T-helper 17 cell (primary cell): ENCODE measurements around the gene FOSL2. TPM values are rescaled to one million over a fixed set of nuclear protein-coding genes. Genes with fewer than 3 reads are reported as not detected.
A peak's percentile ranks its signal among the peaks of the same experiment; 100 is the strongest.
"Not testable (repeated sequence)": the region's sequence is repeated elsewhere in the genome, so short reads cannot be mapped to it uniquely, and the experiment has no call there.

Experiments
- ATAC-seq: fragments of 150-1000 bp; cut with Tn5 transposase; 2 replicates; pipeline ENCODE4 v1.10.0; 2021; ENCODE audit warnings: mild to moderate bottlenecking, moderate library complexity
- DNase-seq, 3 donors: peaks; one replicate each; pipeline versions ENCODE4 v3.0.0 to v3.0.0-alpha.2; 2020 to 2021
- H3K9me3 ChIP-seq: one replicate; pipeline ENCODE4 v1.7.0; 2013; ENCODE audit warnings: low read length, mild to moderate bottlenecking; ENCODE audit not compliant: control insufficient read depth, poor library complexity, severe bottlenecking
- H3K27ac Mint-ChIP-seq: one replicate; pipeline ENCODE4 v1.8.0; 2022; ENCODE audit warnings: mild to moderate bottlenecking, moderate library complexity, mixed read lengths
- H3K27me3 Mint-ChIP-seq: one replicate; pipeline ENCODE4 v1.8.0; 2022; ENCODE audit warnings: mixed read lengths
- H3K36me3 Mint-ChIP-seq: one replicate; pipeline ENCODE4 v1.8.0; 2022; ENCODE audit warnings: low read depth, mixed read lengths
- H3K4me1 Mint-ChIP-seq: one replicate; pipeline ENCODE4 v1.8.0; 2022; ENCODE audit warnings: mild to moderate bottlenecking, mixed read lengths
- H3K4me3 Mint-ChIP-seq: one replicate; pipeline ENCODE4 v1.8.0; 2022; ENCODE audit warnings: mild to moderate bottlenecking, moderate library complexity, mixed read lengths
- total RNA-seq, 4 donors: library from RNA in 2 of 4; stranded (reverse) in 2 of 4; gene quantifications; one replicate each; pipeline ENCODE4 v1.2.3 and lab custom pipeline; 2022 to 2026

FOSL2 gene
- total RNA-seq, 2 donors from 2014 or later: 114 to 153 TPM

DNA sequence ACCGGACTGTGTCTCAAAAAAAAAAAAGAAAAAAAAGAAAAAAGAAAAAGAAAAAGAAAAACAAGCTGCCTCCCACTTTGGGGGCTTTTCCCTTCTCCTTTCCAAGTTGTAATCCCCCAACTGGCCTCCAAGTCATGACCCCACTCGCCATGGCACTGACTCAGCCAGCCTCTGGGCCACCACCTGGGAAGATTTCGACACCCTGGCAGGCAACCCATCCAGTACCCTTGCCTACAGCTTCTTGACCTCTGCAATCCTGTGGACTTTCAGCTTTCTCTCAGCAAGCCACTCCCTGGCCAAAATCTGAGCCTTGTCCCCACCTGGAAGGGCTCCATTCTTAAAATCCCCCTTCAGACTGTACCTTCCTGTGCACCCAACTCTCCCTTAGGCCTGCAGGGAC, 22.3 kb upstream of the FOSL2 start:
- peaks cover 43% of the 10 kb centered on the region for H3K4me1 Mint-ChIP-seq
- no peaks in the 10 kb centered on the region for H3K27me3 Mint-ChIP-seq
- H3K27ac Mint-ChIP-seq: no peak overlapping the region
- H3K36me3 Mint-ChIP-seq: no peaks in the 10 kb centered on the region
- no peak for DNase-seq
- no peak for ATAC-seq
- H3K9me3 ChIP-seq: no peaks in the 10 kb centered on the region
- no peak overlapping the region for H3K4me3 Mint-ChIP-seq

DNA sequence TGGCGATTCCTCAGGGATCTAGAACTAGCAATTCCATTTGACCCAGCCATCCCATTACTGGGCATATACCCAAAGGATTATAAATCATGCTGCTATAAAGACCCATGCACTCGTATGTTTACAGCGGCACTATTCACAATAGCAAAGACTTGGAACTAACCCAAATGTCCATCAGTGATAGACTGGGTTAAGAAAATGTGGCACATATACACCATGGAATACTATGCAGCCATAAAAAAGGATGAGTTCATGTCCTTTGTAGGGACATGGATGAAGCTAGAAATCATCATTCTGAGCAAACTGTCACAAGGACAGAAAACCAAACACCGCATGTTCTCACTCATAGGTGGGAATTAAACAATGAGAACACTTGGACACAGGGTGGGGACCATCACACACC, 20.9 kb upstream of the FOSL2 start:
- not testable (repeated sequence) for DNase-seq, H3K4me3 Mint-ChIP-seq, H3K27me3 Mint-ChIP-seq, H3K9me3 ChIP-seq, ATAC-seq, H3K36me3 Mint-ChIP-seq, H3K27ac Mint-ChIP-seq
- peaks cover 37% of the 10 kb centered on the region for H3K4me1 Mint-ChIP-seq

DNA sequence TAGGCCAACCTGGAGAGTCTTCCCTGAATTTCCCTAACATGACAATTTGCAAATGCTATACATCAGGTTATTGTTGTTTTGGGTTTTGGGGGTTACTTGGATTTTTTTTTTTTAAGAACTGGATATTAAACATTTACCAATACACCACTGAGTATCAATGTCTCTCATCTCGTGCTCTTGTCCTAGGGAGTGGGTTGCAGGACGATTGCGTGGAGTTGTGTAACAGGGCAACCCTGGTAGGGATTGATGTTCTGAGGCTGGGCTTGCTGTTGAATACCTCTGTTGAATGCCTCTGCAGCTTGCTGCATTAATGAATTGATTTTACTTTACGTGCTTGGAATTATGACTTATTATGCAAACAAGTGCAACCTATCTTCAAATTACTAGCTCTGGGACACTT, 18.8 kb upstream of the FOSL2 start:
- H3K4me1 Mint-ChIP-seq: peaks cover 24% of the 10 kb centered on the region
- peak overlapping the region; percentile 16 for H3K27ac Mint-ChIP-seq
- no peak for DNase-seq
- ATAC-seq: no peak
- no peaks in the 10 kb centered on the region for H3K27me3 Mint-ChIP-seq
- H3K4me3 Mint-ChIP-seq: no peak overlapping the region
- no peaks in the 10 kb centered on the region for H3K9me3 ChIP-seq
- no peaks in the 10 kb centered on the region for H3K36me3 Mint-ChIP-seq

DNA sequence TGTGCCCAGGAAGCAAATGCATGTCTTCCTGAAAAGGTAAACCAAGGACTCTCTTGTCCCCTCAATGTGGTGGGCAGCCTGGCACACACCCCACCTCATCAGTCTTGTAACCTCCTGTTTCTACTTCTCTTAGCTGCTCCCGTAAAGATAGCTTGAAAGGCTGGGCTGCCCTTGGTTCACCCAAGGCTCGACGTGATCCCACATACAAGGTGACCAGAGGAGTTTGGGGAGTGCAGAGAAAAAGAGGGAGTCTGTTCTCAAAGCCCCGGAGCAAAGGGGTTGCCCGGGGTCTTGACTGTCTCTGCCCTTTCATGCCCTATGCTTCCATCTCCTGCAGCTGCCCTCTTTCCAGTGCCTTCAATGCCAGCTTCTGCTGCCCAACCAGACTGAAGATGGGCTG, 18.3 kb upstream of the FOSL2 start:
- H3K27ac Mint-ChIP-seq: peak overlapping the region; percentile 16
- DNase-seq (no peak), ATAC-seq (no peak)
- H3K4me1 Mint-ChIP-seq: peaks cover 26% of the 10 kb centered on the region
- no peaks in the 10 kb centered on the region for H3K9me3 ChIP-seq
- H3K27me3 Mint-ChIP-seq: no peaks in the 10 kb centered on the region
- H3K4me3 Mint-ChIP-seq: no peak overlapping the region
- no peaks in the 10 kb centered on the region for H3K36me3 Mint-ChIP-seq

DNA sequence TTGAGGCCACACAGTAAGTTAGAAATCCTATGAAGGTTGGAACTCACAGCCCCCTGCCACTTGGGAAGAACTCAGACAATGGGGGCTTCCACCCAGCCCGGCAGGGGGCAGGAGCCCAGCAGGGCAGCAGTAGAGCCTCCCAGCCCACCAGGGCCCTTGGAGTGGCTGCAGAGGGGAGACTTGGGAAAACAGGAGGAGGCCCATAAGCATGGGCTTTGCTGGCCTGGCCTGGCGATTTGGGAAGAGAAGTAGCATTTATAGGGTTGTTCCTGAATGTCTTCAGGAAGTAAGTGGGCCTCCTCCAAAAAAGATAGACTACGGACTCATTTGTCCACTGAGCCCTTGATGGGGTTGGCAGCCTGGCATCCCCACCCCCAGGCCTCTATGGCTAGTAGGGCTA, 17.4 kb upstream of the FOSL2 start:
- H3K4me1 Mint-ChIP-seq: peaks cover 30% of the 10 kb centered on the region
- DNase-seq (no peak), ATAC-seq (no peak)
- no peaks in the 10 kb centered on the region for H3K27me3 Mint-ChIP-seq
- no peaks in the 10 kb centered on the region for H3K36me3 Mint-ChIP-seq
- no peak overlapping the region for H3K4me3 Mint-ChIP-seq
- H3K9me3 ChIP-seq: no peaks in the 10 kb centered on the region
- H3K27ac Mint-ChIP-seq: no peak overlapping the region

DNA sequence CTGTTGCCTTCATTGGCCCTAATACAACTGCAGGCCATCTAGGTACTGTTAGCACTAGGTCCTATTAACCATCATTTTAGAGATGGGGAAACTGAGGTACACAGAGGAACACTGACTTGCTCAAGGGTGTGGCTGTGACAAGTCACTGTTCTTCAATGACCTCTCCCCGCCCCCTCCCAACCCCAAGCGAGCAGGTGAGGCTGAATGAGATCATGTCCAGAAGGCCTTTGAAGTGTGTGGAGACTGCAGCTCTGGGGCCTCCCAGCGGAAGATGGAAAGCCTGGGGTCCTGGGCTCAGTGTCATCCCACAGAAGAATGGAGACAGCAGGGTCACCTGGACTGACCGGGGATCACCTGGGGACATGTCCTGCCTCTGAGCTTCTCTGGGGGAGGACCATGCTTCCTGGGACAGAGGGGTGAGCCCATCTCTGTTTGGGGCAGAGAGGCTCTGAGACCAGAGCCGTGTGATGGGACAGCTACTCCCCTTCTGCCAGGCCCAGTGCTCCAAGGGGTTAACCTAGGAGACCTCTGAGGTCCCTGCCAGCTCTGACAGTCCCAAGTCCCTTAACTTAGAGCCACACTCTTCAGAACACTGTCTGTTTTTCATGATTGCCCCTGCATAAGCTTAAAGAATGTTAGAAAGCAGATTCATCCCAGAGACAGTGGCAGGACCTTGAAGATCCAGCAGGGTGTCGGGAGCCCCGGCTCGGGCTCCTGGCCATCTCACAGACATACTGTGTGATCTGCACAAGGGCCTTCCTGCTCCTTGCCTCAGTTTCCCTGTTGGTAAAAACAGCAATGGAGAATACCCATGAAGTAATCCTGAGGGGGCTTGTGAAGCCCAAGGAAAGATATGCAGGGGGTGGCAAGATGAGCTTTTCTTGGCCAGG, 16.7 kb upstream of the FOSL2 start:
- Mint-ChIP-seq H3K27me3 (no peaks in the 10 kb centered on the region), H3K4me3 (no peak overlapping the region), H3K36me3 (no peaks in the 10 kb centered on the region), H3K4me1 (peaks cover 25% of the 10 kb centered on the region), H3K27ac (no peak overlapping the region)
- H3K9me3 ChIP-seq: no peaks in the 10 kb centered on the region
- no peak for ATAC-seq
- no peak for DNase-seq

DNA sequence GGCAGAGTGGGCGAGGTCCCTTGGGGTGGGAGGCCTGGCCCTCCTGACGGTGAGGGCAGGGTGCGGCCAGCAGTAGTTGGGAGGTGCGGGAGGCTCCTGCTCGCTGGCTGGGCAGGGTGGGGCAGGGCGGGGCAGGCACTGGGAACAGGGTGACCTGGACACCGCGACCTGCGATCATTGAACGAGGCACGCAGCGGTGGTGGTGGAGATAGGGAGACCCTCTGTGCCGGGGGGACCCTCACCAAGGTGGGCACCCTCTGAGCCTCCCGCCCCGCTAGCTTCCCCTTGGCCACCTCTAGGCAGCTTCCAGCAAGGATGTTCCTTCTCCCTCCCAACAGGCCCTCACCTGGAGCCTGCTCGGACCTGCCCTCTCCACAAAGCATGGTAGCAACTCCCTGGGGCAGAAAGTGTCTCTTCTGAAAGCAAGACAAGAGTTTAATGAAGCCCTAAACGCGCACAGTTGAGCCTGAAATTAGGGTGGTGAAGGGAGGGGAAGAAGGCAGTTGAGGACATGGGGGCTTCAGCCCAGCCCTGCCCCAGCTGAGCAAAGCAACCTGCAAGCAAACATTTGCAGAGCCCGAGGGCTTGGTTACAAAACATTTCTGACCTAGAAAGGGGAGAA, 15.4 kb upstream of the FOSL2 start:
- Mint-ChIP-seq H3K27me3 (no peaks in the 10 kb centered on the region), H3K36me3 (no peaks in the 10 kb centered on the region), H3K4me3 (no peak overlapping the region), H3K27ac (no peak overlapping the region), H3K4me1 (peaks cover 25% of the 10 kb centered on the region)
- DNase-seq (no peak), ATAC-seq (no peak)
- no peaks in the 10 kb centered on the region for H3K9me3 ChIP-seq

DNA sequence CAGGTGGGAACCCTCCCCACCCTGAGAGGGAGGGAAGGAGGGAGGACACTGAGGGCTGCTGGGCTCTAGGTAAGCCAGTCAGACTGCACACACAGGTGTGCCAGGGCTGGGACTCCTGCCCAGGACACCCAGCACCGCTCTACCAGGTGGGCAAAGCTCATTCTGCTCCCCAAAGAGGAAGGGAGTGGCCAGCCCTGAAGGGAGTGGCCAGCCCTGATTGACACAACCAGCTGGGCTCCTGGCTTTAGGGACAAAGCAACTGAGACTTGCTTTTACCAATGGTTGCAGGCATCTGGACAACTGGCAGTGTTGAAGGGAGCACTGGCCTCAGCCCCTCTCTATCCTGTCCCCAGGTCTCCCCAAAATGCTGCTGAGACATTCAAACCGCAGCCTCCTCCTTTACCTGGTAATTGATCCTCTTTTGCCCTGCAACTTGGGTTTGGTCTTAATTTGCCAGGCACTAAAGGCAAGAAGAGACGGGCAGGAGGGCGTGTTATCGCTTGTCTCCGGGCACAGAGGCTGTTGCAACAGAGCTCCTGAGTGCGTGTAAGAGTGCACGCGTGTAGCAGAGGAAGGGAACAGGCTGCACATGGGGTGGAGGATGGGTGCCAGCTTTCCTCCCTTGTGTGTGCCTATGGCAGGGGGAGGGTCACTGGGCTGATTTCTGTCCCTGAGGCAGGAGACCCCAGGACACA, 14.5 kb upstream of the FOSL2 start:
- Mint-ChIP-seq H3K27me3 (no peaks in the 10 kb centered on the region), H3K4me3 (no peak overlapping the region), H3K27ac (no peak overlapping the region), H3K36me3 (no peaks in the 10 kb centered on the region), H3K4me1 (peaks cover 25% of the 10 kb centered on the region)
- no peaks in the 10 kb centered on the region for H3K9me3 ChIP-seq
- ATAC-seq (no peak), DNase-seq (no peak)

DNA sequence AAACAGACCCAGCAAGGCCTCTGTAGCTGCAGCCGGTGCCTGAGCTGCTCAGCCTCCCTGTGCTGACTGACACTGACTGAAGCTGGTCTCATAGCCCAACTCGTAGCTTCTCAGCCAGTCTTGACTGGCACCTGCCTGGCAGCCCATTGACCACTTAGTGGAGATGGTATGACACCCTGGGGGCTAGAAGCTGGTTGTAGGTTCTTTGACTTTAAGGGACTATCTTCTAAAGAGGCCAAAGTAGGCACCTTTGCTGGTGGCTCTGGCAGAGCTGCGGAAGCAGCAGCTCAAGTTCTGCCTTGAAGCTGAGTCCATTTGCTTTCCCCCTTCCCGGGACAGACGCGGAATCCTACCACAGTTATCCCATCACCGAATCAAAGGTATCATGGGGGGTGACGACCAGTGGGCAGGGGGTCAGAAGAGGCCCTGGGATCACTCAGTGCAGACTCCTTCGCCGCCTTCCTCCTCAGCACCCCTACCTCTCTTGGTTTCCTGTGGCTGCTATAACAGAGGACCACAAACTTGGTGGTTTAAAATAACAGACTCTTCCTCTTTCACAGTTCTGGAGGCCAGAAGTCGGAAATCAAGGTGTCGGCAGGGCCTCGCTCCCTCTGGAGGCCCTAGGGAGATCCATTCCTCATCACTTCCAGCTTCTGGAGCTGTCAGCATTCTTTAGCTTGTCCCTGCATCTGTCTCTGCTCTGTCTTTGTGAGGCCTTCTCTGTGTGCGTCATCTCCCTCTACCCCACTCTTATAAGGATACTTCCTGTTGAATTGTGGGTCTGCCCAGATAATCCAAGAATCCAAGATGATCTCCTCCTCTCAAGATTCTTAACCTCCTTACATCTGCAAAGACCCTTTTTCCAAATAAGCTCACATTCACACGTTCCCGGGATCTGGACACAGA, 13.7 kb upstream of the FOSL2 start:
- no peaks in the 10 kb centered on the region for H3K9me3 ChIP-seq
- Mint-ChIP-seq H3K27ac (peak overlapping the region; percentile 67), H3K4me1 (peaks cover 21% of the 10 kb centered on the region), H3K36me3 (no peaks in the 10 kb centered on the region), H3K27me3 (no peaks in the 10 kb centered on the region), H3K4me3 (peak overlapping the region; percentile 67)
- ATAC-seq (peak; percentile 44), DNase-seq (no peak)

DNA sequence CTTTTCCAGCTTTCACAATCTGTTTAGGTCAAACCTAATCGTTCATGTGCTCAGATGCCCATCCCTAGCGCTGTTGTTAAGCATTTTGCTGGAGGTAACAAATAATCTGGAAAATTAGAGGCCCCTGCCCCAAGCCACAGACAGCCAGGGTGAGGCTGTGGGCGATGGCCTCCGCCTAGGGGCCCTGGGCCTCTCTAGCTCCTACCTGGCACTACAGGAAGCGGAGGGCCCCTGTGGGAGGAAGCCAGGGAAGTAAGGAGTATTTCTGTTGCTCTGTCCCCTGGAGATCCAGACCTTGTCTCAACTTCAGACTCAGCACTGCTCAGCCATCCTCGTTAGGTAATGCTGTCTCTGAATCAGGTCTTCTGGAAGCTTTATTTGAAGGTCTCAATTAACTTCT, 12.4 kb upstream of the FOSL2 start:
- no peak for ATAC-seq
- Mint-ChIP-seq H3K4me3 (no peak overlapping the region), H3K36me3 (no peaks in the 10 kb centered on the region)

DNA sequence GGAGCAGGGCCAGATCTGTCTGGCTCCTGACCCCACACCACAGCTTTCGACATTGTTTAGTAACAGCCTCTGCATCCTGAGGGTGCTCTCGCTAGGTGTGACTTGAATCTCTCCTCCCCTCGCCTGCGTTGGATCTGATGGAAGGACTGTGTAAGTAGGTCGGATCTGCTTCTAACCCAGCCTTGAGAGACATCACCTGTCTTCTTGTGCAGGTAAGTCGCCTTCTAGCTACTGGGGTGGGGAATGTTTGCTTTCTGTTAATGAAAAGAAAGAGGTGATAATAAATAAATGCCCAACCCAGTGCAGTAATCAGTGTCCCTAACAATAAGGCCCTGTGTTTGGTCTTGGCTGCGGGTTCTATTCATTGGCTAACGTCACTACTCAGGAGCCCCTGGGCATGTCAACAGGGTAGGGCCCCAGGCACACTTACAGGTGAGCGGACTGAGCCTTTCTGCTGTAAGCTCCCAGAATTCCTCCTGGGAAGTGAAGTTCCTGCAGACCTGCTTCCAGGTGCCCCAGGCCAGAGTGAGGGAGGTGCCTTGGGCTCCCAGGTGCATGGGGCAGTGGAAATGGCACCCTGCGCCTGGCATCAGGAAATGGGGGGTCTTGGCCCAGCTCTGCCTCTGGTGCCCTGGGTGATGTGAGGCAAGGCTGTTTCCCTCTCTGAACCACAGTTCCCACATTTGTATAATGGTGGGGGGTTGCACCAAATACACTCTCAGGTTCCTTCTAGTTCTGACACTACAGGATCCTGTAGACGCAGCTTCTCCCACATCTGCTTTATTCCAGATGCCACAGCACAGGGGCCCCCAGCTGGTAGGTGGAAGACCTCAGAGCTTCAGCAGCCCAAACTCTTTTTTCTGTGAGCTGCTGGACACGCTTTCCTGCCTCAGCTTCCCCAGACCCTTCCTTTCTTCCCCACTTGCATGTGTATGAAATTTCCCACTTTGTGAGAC, 11.2 kb upstream of the FOSL2 start:
- DNase-seq (no peak), ATAC-seq (no peak)
- Mint-ChIP-seq H3K36me3 (no peaks in the 10 kb centered on the region), H3K27ac (peak overlapping the region; percentile 27), H3K27me3 (no peaks in the 10 kb centered on the region), H3K4me1 (peaks cover 16% of the 10 kb centered on the region), H3K4me3 (no peak overlapping the region)
- no peaks in the 10 kb centered on the region for H3K9me3 ChIP-seq

More for the DNA sequence above, 12.4 kb upstream of the FOSL2 start:
- Mint-ChIP-seq H3K27ac (no peak overlapping the region), H3K4me1 (peaks cover 20% of the 10 kb centered on the region), H3K27me3 (no peaks in the 10 kb centered on the region)
- H3K9me3 ChIP-seq: no peaks in the 10 kb centered on the region
- DNase-seq: no peak

DNA sequence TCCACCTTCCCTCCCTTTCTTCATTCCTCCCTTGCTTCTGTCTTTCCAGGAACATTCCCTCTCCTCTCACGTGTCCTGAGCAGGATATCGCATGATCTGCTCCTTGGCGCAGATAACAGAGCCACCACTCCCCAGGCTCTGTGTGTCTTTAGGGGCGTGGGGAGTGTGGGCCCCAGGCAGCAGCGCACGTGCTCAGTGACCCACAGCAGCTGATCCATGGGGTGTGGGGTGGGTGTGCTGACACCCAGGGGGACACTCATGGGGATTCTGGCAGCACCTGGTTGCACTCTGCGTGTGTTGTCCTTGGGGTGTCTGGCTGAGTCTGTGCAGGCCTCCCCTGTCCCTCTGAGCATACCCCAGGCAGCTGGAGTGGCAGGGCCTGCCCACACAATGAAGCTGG, 9.9 kb upstream of the FOSL2 start:
- DNase-seq: no peak
- no peak overlapping the region for H3K27ac Mint-ChIP-seq
- H3K4me1 Mint-ChIP-seq: peaks cover 16% of the 10 kb centered on the region
- no peaks in the 10 kb centered on the region for H3K36me3 Mint-ChIP-seq
- no peak overlapping the region for H3K4me3 Mint-ChIP-seq
- no peak for ATAC-seq
- H3K27me3 Mint-ChIP-seq: no peaks in the 10 kb centered on the region
- no peaks in the 10 kb centered on the region for H3K9me3 ChIP-seq
